Measurements from ENCODE around the gene AVL9. TPM values are rescaled to one million over a fixed set of nuclear protein-coding genes. Genes with fewer than 3 reads are reported as not detected.
A peak's percentile ranks its signal among the peaks of the same experiment; 100 is the strongest.

The AVL9 gene
- total and polyA plus RNA-seq, 9 of the 15 experiments (the other 6 are each of a cell fraction or from before 2014, with no cell fraction given) = 6.4 to 66.2 (median 30.1) TPM

DNA sequence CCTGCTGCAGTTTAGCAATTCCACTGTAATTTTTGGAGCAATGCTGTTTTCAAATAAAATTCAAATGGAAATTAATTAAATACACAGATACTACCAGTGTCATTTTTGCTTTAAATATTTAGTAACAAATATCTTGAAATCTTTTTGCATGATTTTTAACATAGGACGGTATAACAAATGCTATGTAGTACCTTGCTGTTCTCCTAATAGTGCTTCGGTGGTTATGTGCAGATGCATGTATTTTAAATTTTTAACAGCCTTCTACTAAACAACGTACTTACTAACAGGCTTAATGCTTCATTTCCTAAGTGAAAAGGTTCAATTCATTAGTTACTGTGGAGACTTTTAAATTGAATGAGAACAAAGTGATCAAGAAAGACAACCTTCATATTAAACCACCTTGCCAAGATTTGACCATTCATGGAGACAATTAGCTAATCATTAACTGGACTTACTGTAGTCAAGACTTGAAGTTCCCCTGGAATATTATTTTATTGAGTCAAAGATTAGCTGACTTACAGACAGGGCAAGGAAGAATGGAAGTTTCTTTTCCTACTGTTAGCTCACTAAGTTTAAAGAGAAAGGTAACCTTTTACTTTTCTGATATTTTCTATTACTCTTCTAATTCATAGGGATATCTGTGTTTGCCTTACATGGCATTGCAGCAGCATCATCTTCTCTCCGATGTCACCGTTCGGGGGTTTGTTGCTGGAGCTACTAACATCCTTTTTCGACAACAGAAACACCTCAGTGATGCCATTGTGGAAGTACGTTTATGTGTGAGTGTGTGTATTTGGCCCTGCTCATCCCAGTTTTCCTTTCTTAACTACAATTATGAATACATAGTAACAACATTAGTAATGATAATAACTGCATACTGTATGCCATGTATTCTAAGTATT is 74.3 kb downstream of the AVL9 start:
- H2AFZ ChIP-seq (ENCODE audit: low read depth, low read length) = no peak overlapping the region
- H3K27ac ChIP-seq (ENCODE audit: extremely low read depth, low read depth, low read length) = no peak overlapping the region
- ChIA-PET POLR2A (no interaction called here), CTCF (ENCODE audit: low intra/inter-chr PET ratio) (no interaction called here)
- WGBS (ENCODE audit: insufficient coverage, low coverage, missing lambda C conversion rate) = 94% methylated on average over 8 of the region's 8 CpGs
- H3K79me2 ChIP-seq (ENCODE audit: control insufficient read depth, insufficient read depth, low read length) = peaks cover under 1% of the 10 kb centered on the region; the same call in 2 of the 3 replicates
- no peaks in the 10 kb centered on the region for H3K4me1 ChIP-seq (replicated peaks in 1 of 2; ENCODE audit: control insufficient read depth in 2 of 2, insufficient read depth in 2 of 2, low read length in 2 of 2)
- DNase-seq (ENCODE audit: extremely low read depth in 1 of 4, low spot score in 3 of 4) (no peak), ATAC-seq (no peak), FAIRE-seq (no peak)
- H3K9me3 ChIP-seq (replicated peaks; ENCODE audit: control insufficient read depth, insufficient read depth, low read depth, low read length) = no peaks in the 10 kb centered on the region
- H3K9me1 ChIP-seq (ENCODE audit: control insufficient read depth, insufficient read depth, low read length) = no peaks in the 10 kb centered on the region
- H3K4me3 ChIP-seq = no peak overlapping the region
- H4K20me1 ChIP-seq (replicated peaks; ENCODE audit: control insufficient read depth, insufficient read depth, low read length) = no peaks in the 10 kb centered on the region
- no peak for TF ChIP-seq ATF7 (IDR thresholded peaks at IDR 0.05)
- no peak for TF ChIP-seq HDGF (IDR thresholded peaks at IDR 0.05)
- TF ChIP-seq ZBTB7A (IDR thresholded peaks at IDR 0.05; ENCODE audit: borderline replicate concordance, control insufficient read depth, low read depth, low read length) = no peak
- TF ChIP-seq TAF9B (IDR thresholded peaks at IDR 0.05; ENCODE audit: partially characterized antibody) = no peak
- BruUV-seq (replicated peaks) = no TSS peak
- H3K9ac ChIP-seq (ENCODE audit: insufficient read depth in 1 of 2, low read depth in 2 of 2, low read length in 2 of 2) = no peak overlapping the region
- H3K27me3 ChIP-seq (ENCODE audit: control insufficient read depth in 2 of 2, insufficient read depth in 2 of 2, low read length in 2 of 2) = no peaks in the 10 kb centered on the region
- intact Hi-C loops (cut with micrococcal nuclease) = no loop called here
- H3K36me3 ChIP-seq (ENCODE audit: control insufficient read depth, insufficient read depth, low read length) = peaks cover 35% of the 10 kb centered on the region
- in situ Hi-C loops (cut with MboI) = no loop called here
- H3K4me2 ChIP-seq (ENCODE audit: insufficient read depth, low read length) = no peak overlapping the region

DNA sequence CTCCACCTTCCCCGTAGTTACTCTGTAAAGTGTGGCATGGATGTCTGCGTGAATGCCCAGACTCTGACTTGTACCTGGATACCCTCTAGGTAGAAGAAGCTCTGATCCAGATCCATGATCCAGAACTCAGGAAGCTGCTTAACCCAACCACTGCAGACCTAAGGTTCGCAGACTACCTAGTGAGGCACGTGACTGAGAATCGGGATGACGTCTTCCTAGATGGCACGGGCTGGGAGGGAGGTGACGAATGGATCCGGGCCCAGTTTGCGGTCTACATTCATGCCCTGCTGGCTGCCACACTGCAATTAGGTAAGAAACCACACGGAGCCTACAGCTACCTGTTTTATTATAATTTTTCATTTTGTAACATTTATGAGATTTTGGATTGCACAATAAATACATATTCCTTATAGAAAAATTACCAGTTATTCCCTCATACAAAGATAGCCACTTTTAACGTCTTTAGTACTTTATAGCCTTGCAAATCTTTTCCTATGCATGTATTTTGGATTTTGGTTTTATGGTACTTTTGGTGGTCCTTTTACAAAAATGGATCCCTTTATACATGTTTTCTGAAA is 77.9 kb downstream of the AVL9 start:
- intact Hi-C loops (cut with micrococcal nuclease) = no loop called here
- Histone ChIP-seq H3K27ac (ENCODE audit: extremely low read depth, low read depth, low read length) (no peak overlapping the region), H3K4me2 (ENCODE audit: insufficient read depth, low read length) (no peak overlapping the region), H3K4me3 (no peak overlapping the region), H4K20me1 (replicated peaks; ENCODE audit: control insufficient read depth, insufficient read depth, low read length) (no peaks in the 10 kb centered on the region), H3K9me1 (ENCODE audit: control insufficient read depth, insufficient read depth, low read length) (no peaks in the 10 kb centered on the region), H3K4me1 (replicated peaks in 1 of 2; ENCODE audit: control insufficient read depth in 2 of 2, insufficient read depth in 2 of 2, low read length in 2 of 2) (no peaks in the 10 kb centered on the region), H3K79me2 (ENCODE audit: control insufficient read depth, insufficient read depth, low read length) (no peaks in the 10 kb centered on the region; the same call in 2 of the 3 replicates), H3K36me3 (ENCODE audit: control insufficient read depth, insufficient read depth, low read length) (peaks cover 70% of the 10 kb centered on the region), H3K9ac (ENCODE audit: insufficient read depth in 1 of 2, low read depth in 2 of 2, low read length in 2 of 2) (no peak overlapping the region), H3K9me3 (replicated peaks; ENCODE audit: control insufficient read depth, insufficient read depth, low read depth, low read length) (no peaks in the 10 kb centered on the region), H3K27me3 (ENCODE audit: control insufficient read depth in 2 of 2, insufficient read depth in 2 of 2, low read length in 2 of 2) (no peaks in the 10 kb centered on the region), H2AFZ (ENCODE audit: low read depth, low read length) (no peak overlapping the region)
- TF ChIP-seq FOXJ3 (CRISPR knock-in tag; IDR thresholded peaks at IDR 0.05) (no peak), BDP1 (IDR thresholded peaks at IDR 0.05; ENCODE audit: insufficient read depth, insufficient read length) (no peak), ATF7 (IDR thresholded peaks at IDR 0.05) (no peak), TAF9B (IDR thresholded peaks at IDR 0.05; ENCODE audit: partially characterized antibody) (no peak), ZNF12 (CRISPR knock-in tag; IDR thresholded peaks at IDR 0.05) (no peak), PHB2 (IDR thresholded peaks at IDR 0.05; ENCODE audit: low read depth) (no peak), KDM4B (IDR thresholded peaks at IDR 0.05; ENCODE audit: borderline replicate concordance in 2 of 2, low read depth in 1 of 2) (no peak), WHSC1 (IDR thresholded peaks at IDR 0.05; ENCODE audit: low read length) (no peak), RBM25 (IDR thresholded peaks at IDR 0.05; ENCODE audit: low read depth, low read length, severe bottlenecking) (no peak), CEBPB (tag; IDR thresholded peaks at IDR 0.05) (peak; percentile 51; the same call in 1 of the 2 replicates), HLTF (IDR thresholded peaks at IDR 0.05) (no peak), CEBPG (CRISPR knock-in tag; IDR thresholded peaks at IDR 0.05) (no peak), CEBPG (tag; conservative IDR thresholded peaks at IDR 0.05 in 1 of 2, IDR thresholded peaks at IDR 0.05 in 1 of 2) (peak in 1 of 2 experiments; percentile 70; a peak in 1 of 4 replicates), BMI1 (IDR thresholded peaks at IDR 0.05; ENCODE audit: low read length) (no peak)
- POLR2A ChIA-PET = interaction anchor here (0.6 kb wide), 1 partner anchor 16 kb away, joined by 3 read pairs; no protein-coding TSS in a partner anchor
- in situ Hi-C loops (cut with MboI) = no loop called here
- CTCF ChIA-PET (ENCODE audit: low intra/inter-chr PET ratio) = no interaction called here
- no peak for FAIRE-seq
- 97% methylated on average over 12 of the region's 12 CpGs for WGBS (ENCODE audit: insufficient coverage, low coverage, missing lambda C conversion rate)
- no peak for ATAC-seq
- no TSS peak for BruUV-seq (replicated peaks)
- no peak for DNase-seq (ENCODE audit: extremely low read depth in 1 of 4, low spot score in 3 of 4)

All from K562 (cell line).